GM19043 (cell line): ENCODE data around the gene LCN10.
"Not testable (repeated sequence)": the region's sequence is repeated elsewhere in the genome, so short reads cannot be mapped to it uniquely, and the experiment has no call there.

Experiments
- ATAC-seq: cut with Tn5 transposase; IDR thresholded peaks from one replicate; pipeline ENCODE4 v1.9.1; 2021; ENCODE audit warnings: low read depth; ENCODE audit not compliant: unreplicated experiment

LCN10 gene

GRCh38 chr9:136721339-136722092 lies 21.2 kb downstream of the LCN10 start:
- ATAC-seq = no peak

- no peak for ATAC-seq
These were observed 21.8 kb downstream of the LCN10 start for GRCh38 chr9:136720898-136721338.

DNA sequence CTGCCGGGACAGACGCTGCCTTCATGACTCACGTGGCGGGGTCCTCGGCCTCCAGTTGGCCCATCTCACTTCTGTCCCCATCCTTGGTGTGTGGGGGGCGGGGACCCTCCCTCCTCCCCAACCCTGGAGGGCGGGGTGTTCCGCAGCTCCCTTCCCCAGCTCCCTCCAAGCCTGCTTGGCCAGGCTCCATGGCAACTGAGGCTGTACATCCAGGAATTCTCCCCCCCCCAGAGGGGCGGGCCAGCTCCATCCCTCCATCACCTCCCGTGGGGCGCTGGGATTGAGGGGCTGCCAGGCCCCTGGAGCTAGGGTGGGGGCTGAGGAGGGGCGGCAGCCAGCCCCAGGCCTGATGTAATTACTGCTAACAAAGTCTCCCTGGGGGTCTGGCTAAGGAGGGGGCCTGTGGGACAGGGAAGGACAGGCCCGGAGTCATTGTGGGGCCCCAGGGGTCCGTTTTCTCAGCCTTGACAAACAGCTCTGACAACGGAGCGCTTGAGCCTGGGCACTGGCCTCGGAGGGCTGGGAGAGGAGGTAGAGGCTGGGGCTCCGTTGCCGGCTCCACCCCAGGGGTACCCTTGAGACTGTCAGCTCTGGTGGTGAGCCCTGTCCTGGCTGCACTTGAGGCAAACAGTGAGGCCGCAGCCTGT lies 22.4 kb downstream of the LCN10 start:
- ATAC-seq = no peak

DNA sequence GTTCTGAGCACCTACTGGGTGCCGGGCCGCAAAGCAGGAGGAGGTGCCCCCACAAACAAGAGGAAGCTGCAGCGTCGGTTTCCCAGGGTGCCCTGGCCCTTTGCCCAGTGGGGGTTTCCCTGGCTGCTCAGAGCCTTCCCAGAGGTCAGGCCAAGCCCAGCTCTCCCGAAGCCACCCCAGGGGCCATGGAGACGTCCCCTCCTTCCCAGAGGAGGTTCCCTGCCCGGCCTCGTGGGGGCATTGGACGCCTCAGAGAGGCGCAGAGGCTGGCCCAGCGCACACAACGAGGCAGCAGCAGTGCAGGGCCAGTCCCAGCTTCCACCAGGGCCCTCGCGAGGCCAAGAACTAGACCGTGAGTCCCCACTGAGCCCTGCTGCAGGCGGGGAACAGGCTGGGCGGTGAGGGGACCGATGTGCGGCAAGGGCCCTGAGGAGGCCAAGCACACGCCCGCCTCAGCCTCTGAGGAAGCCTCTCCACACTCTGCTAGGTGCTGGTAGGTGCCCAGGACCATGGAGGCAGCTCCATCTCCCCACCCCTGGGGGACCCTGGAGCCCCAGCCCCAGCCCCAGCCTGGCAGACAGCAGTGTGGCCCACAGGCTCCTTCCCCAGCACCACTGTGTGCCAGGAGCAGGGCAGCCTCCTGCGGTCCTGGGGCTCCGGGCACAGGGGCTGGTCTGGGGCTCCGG lies 23.4 kb downstream of the LCN10 start:
- no peak for ATAC-seq

DNA sequence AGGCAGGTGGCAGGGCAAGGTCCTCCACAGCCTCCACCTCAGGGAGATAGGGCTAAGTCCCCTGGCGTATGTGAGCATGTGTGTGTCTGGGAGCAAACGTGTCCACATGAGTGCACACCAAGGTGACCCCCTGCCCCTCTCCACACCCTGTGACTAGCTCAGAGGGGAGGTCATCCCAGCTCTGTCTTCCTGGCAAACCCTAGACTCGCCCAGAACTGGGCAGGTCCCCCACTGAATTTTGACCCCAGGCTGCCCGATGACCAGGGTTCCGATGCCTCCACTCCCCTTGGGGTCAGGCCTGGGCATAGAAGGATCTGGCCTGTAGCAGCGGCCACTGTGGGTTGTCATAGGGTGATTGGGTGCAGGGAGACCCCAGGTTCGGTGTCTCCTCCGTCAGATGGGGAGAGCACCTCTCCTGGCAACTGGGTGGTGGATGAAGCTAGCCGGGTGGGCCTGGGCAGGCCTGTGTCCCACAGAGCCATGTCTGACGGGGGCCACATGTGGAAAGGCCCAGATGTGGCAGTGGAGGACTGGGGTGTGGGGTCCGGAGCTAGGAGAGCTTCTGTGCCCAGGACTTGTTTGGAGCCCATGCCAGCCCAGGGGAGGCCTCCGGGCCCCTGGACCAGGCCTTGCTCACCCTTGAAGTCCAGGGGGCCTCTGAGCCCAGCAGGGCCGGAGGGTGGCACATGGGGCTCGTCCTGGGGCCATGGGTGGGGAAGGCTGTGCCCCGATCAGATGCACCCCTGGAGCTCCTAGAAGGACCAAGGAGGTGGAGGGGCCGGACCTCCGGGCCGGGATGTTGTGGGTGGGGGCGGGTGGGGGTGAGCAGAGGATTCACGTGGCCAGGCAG lies 24.2 kb downstream of the LCN10 start:
- no peak for ATAC-seq

DNA sequence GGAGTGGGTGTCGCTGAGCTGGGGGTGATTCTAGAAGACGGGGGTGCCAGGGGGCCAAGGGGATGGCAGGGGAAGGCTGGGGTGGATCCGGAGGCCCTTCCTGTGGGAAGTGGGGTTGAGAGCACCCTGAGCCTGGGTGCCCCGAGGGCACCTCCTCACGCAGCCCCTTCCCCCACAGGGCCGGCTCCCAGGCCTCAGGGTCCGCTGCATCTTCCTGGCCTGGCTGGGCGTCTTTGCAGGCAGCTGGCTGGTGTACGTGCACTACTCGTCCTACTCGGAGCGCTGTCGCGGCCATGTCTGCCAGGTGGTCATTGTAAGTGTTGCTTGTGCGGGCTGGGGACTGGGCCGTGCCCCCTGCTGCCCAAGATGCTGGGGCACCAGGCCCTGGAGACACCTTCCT lies 25.3 kb downstream of the LCN10 start:
- ATAC-seq = no peak

- no peak for ATAC-seq
These were observed 27.9 kb downstream of the LCN10 start for GRCh38 chr9:136714893-136715274.

GRCh38 chr9:136714096-136714892 lies 28.4 kb downstream of the LCN10 start:
- no peak for ATAC-seq

DNA sequence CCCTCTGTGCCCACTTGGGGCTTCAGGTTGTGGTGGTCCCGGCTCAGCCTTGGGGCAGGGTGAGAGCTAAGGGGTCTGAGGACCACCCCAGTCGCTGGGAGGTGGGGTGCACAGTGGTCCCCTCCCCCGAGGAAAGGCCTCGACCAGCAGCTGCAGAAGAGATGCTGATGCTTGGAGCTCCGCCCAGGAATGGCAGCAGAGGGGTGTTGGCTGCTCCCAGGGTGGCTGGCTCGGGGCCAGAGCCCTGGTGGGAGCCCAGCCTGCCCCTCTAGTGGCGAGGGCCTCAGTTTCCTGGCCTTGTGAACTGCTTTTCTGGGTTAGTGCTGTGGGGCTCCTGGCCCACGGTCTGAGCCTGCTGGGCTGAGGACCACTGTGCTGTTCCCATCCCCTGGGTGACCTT lies 29.2 kb downstream of the LCN10 start:
- no peak for ATAC-seq

GRCh38 chr9:136712690-136713544 lies 29.8 kb downstream of the LCN10 start:
- no peak for ATAC-seq

- no peak for ATAC-seq
These were observed 30.7 kb downstream of the LCN10 start, which contains the start of gene DIPK1B for GRCh38 chr9:136711751-136712689. Gene DIPK1B, plus strand, starts transcription at chr9:136712572. Its CDS starts 94 bp downstream, at chr9:136712666.

DNA sequence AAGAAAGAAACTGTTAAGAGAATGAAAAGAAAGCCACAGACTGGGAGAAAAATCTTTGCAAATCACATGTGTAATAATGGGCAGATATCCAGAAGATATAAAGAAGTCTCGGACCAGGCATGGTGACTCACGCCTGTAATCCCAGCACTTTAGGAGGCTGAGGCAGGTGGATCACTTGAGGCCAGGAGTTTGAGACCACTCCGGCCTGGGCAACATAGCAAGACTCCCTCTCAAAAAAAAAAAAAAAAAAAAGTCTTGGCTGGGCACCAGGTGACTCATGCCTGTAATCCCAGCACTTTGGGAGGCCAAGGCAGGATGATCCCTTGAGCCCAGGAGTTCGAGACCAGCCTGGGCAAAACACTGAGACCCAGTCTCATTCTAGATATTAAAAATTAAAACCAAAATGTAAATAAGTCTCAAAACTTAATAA lies 31.5 kb downstream of the LCN10 start:
- not testable (repeated sequence) for ATAC-seq

DNA sequence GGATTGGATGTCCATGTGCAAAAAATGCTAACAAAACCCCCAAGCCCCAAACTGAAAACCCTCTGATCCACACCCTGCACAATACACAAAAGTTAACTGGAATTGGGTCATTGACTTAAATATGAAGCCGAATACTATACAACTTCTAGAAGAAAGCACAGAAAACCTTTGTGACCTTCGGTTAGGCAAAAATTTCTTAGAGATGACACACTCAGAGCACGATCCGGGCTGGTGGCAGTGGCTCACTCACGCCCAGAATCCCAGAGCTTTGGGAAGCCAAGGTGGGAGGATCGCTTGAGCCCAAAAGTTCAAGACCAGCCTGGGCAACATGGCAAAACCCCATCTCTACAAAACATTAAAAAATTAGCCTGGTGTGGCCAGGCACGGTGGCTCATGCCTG lies 32.2 kb downstream of the LCN10 start:
- no peak for ATAC-seq

GRCh38 chr9:136709454-136710109 lies 33.2 kb downstream of the LCN10 start:
- no peak for ATAC-seq

GRCh38 chr9:136707849-136708517 lies 34.8 kb downstream of the LCN10 start:
- no peak for ATAC-seq

DNA sequence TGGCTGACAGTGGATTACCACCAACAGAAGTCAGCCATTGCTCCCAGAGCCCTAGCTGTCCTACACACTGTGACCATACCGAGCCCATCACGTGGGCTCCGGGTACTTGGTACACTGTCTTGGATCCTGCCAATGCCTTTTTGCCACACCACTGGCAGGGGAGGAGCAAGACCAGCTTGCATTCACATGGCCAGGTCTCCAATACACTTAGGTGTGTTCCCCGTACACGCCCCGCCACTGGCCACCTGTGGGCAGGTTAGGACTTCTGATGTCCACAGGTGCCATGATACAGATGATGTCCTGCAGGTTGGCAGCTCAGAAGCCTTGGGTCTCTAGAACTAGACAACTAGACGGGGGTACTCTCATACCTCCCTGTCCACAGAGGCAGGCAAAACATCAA lies 35.7 kb downstream of the LCN10 start:
- no peak for ATAC-seq

- no peak for ATAC-seq
These were observed 37.2 kb downstream of the LCN10 start for GRCh38 chr9:136705564-136705963.
